OCI-LY1 (cell line): ENCODE data around the gene TMEM176A.

ENCODE experiments used
- H2AFZ ChIP-seq: fragments of 200-600 bp; sonication (generic), shearing (Covaris generic); 2 replicates; pipeline ENCODE4 v1.6.0; 2014; ENCODE audit warnings: antibody characterized with exemption, mild to moderate bottlenecking, low read length
- H3F3A ChIP-seq: fragments of 200-600 bp; sonication (generic), shearing (Covaris generic); 2 replicates; pipeline ENCODE4 v1.6.0; 2014; ENCODE audit warnings: mild to moderate bottlenecking, antibody characterized with exemption, low read length, moderate library complexity; ENCODE audit not compliant: insufficient read depth
- H3K27ac ChIP-seq: fragments of 200-600 bp; sonication (generic); 2 replicates; pipeline ENCODE4 v1.5.1; 2014; ENCODE audit warnings: low read length, mixed run types, mild to moderate bottlenecking, low read depth; ENCODE audit not compliant: poor library complexity, severe bottlenecking
- H3K27me3 ChIP-seq: fragments of 200-600 bp; sonication (generic); 2 replicates; pipeline ENCODE4 v1.6.0; 2014; ENCODE audit warnings: antibody characterized with exemption, mild to moderate bottlenecking, low read length, moderate library complexity; ENCODE audit not compliant: insufficient read depth
- H3K36me3 ChIP-seq: fragments of 200-600 bp; sonication (generic); 2 replicates; pipeline ENCODE4 v1.6.1; 2014; ENCODE audit warnings: mild to moderate bottlenecking, antibody characterized with exemption, low read length, moderate library complexity, mixed read lengths; ENCODE audit not compliant: insufficient read depth
- H3K4me1 ChIP-seq: fragments of 200-600 bp; sonication (generic); 2 replicates; pipeline ENCODE4 v1.5.1; 2014; ENCODE audit warnings: mild to moderate bottlenecking, low read length, moderate library complexity; ENCODE audit not compliant: insufficient read depth, severe bottlenecking
- H3K4me2 ChIP-seq: fragments of 200-600 bp; sonication (generic), shearing (Covaris generic); 2 replicates; pipeline ENCODE4 v1.6.1; 2014; ENCODE audit warnings: low read length
- H3K4me3 ChIP-seq: fragments of 200-600 bp; sonication (generic); 2 replicates; pipeline ENCODE4 v1.5.1; 2014; ENCODE audit warnings: low read length, low read depth, mild to moderate bottlenecking, mixed read lengths; ENCODE audit not compliant: poor library complexity, severe bottlenecking
- H3K79me2 ChIP-seq: fragments of 200-600 bp; shearing (Covaris generic); 2 replicates; pipeline ENCODE4 v1.6.1; 2016; ENCODE audit warnings: mixed run types, low read length, mixed read lengths; ENCODE audit not compliant: insufficient read depth
- H3K9ac ChIP-seq: fragments of 200-600 bp; sonication (generic), shearing (Covaris generic); 2 replicates; pipeline ENCODE4 v1.6.1; 2014; ENCODE audit warnings: mild to moderate bottlenecking, low read length, mixed read lengths
- H3K9me2 ChIP-seq: fragments of 200-600 bp; sonication (generic), shearing (Covaris generic); 2 replicates; pipeline ENCODE4 v1.6.1; 2014; ENCODE audit warnings: low read depth, mild to moderate bottlenecking, low read length, mixed read lengths
- H3K9me3 ChIP-seq: fragments of 200-600 bp; shearing (Covaris generic); 2 replicates; pipeline ENCODE4 v1.6.1; 2014; ENCODE audit warnings: low read length, mixed read lengths
- H4K20me1 ChIP-seq: fragments of 200-600 bp; sonication (generic), shearing (Covaris generic); 2 replicates; pipeline ENCODE4 v1.6.0; 2016; ENCODE audit warnings: mild to moderate bottlenecking, low read length; ENCODE audit not compliant: insufficient read depth
- CTCF ChIP-seq: fragments of 200-600 bp; sonication (generic), shearing (Covaris generic); IDR thresholded peaks from 2 replicates; pipeline ENCODE4 v1.5.1; 2017; ENCODE audit warnings: mild to moderate bottlenecking, antibody characterized with exemption, low read length, moderate library complexity, mixed read lengths
- EZH2 ChIP-seq: fragments of 200-600 bp; sonication (generic), shearing (Covaris generic); IDR thresholded peaks from 2 replicates; pipeline ENCODE4 v1.8.0; 2017; ENCODE audit warnings: borderline replicate concordance, mixed run types, mild to moderate bottlenecking, antibody characterized with exemption, low read length, moderate library complexity, mixed read lengths

TMEM176A gene

GRCh38 chr7:150787321-150788281, 13.0 kb upstream of the TMEM176A start:
- H3K27me3 ChIP-seq = no peaks in the 10 kb centered on the region; the same call in 1 of the 2 replicates
- no peaks in the 10 kb centered on the region for H3K36me3 ChIP-seq
- H3K79me2 ChIP-seq = no peaks in the 10 kb centered on the region
- TF ChIP-seq CTCF = peak; percentile 13; the same call in 1 of the 2 replicates
- TF ChIP-seq EZH2 = no peak
- H3K27ac ChIP-seq = no peak overlapping the region
- H2AFZ ChIP-seq = no peak overlapping the region
- no peaks in the 10 kb centered on the region for H3F3A ChIP-seq
- no peak overlapping the region for H3K4me3 ChIP-seq
- H3K9me2 ChIP-seq = no peaks in the 10 kb centered on the region
- no peaks in the 10 kb centered on the region for H3K9me3 ChIP-seq
- no peaks in the 10 kb centered on the region for H3K4me1 ChIP-seq
- H3K9ac ChIP-seq = no peak overlapping the region
- H3K4me2 ChIP-seq = no peak overlapping the region
- H4K20me1 ChIP-seq = no peaks in the 10 kb centered on the region

GRCh38 chr7:150788474-150789269, 11.9 kb upstream of the TMEM176A start:
- H4K20me1 ChIP-seq = no peaks in the 10 kb centered on the region
- no peak overlapping the region for H2AFZ ChIP-seq
- H3K4me2 ChIP-seq = no peak overlapping the region
- H3K27me3 ChIP-seq = no peaks in the 10 kb centered on the region; the same call in 1 of the 2 replicates
- no peak overlapping the region for H3K27ac ChIP-seq
- no peaks in the 10 kb centered on the region for H3K9me2 ChIP-seq
- H3K9me3 ChIP-seq = no peaks in the 10 kb centered on the region
- H3F3A ChIP-seq = no peaks in the 10 kb centered on the region
- no peak overlapping the region for H3K4me3 ChIP-seq
- H3K4me1 ChIP-seq = no peaks in the 10 kb centered on the region
- no peak for TF ChIP-seq CTCF
- no peak for TF ChIP-seq EZH2
- no peaks in the 10 kb centered on the region for H3K79me2 ChIP-seq
- H3K9ac ChIP-seq = no peak overlapping the region
- H3K36me3 ChIP-seq = no peaks in the 10 kb centered on the region

GRCh38 chr7:150790416-150791075, 10.0 kb upstream of the TMEM176A start:
- H3K9me3 ChIP-seq = no peaks in the 10 kb centered on the region
- H3K4me1 ChIP-seq = no peaks in the 10 kb centered on the region
- no peaks in the 10 kb centered on the region for H3K36me3 ChIP-seq
- TF ChIP-seq CTCF (no peak), EZH2 (no peak)
- H3K9me2 ChIP-seq = no peaks in the 10 kb centered on the region
- H3K9ac ChIP-seq = no peak overlapping the region
- no peaks in the 10 kb centered on the region for H4K20me1 ChIP-seq
- no peak overlapping the region for H3K4me3 ChIP-seq
- no peak overlapping the region for H3K27ac ChIP-seq
- no peak overlapping the region for H3K4me2 ChIP-seq
- H3F3A ChIP-seq = no peaks in the 10 kb centered on the region
- no peaks in the 10 kb centered on the region; the same call in 1 of the 2 replicates for H3K27me3 ChIP-seq
- H3K79me2 ChIP-seq = no peaks in the 10 kb centered on the region
- no peak overlapping the region for H2AFZ ChIP-seq
